Lung (tissue), 12 donors: ENCODE results near the gene PALS2. TPM values are rescaled to one million over a fixed set of nuclear protein-coding genes. Genes with fewer than 3 reads are reported as not detected.

Experiments used
- ATAC-seq: fragments of 200-7000 bp; cut with Tn5 transposase; one replicate; pipeline ENCODE4 v1.9.1; 2020; ENCODE audit warnings: moderate number of reproducible peaks; ENCODE audit not compliant: insufficient read depth, low FRiP score
- DNase-seq, 3 donors: peaks; one replicate each; pipeline ENCODE4 v3.0.0-alpha.2; 2013 to 2017
- H3K27ac ChIP-seq, 2 donors: one replicate each; pipeline ENCODE4 v1.5.1; 2013; ENCODE audit warnings: mild to moderate bottlenecking in 2 of 2, moderate library complexity in 2 of 2, control low read depth in 1 of 2, inconsistent platforms in 1 of 2, low read depth in 1 of 2, low read length in 1 of 2
- H3K27me3 ChIP-seq, 3 donors: one replicate each; pipeline ENCODE4 v1.5.1; 2013; ENCODE audit warnings: low read length in 2 of 3; ENCODE audit not compliant: control insufficient read depth in 3 of 3, insufficient read depth in 3 of 3
- H3K36me3 ChIP-seq, 4 donors: one replicate each; pipeline ENCODE4 v1.5.1; 2013; ENCODE audit warnings: low read length in 4 of 4, mild to moderate bottlenecking in 1 of 4, moderate library complexity in 1 of 4; ENCODE audit not compliant: control insufficient read depth in 4 of 4, insufficient read depth in 4 of 4
- H3K4me1 ChIP-seq, 5 donors: one replicate each; pipeline ENCODE4 v1.5.1; 2013; ENCODE audit warnings: low read length in 5 of 5, mild to moderate bottlenecking in 2 of 5, moderate library complexity in 1 of 5; ENCODE audit not compliant: control insufficient read depth in 5 of 5, insufficient read depth in 5 of 5
- H3K4me3 ChIP-seq: one replicate; pipeline ENCODE4 v1.5.1; 2013; ENCODE audit warnings: mild to moderate bottlenecking, control low read depth, moderate library complexity
- H3K9ac ChIP-seq, 2 donors: one replicate each; pipeline ENCODE4 v1.5.1; 2013; ENCODE audit warnings: low read length in 2 of 2, control low read depth in 1 of 2; ENCODE audit not compliant: insufficient read depth in 1 of 2
- H3K9me3 ChIP-seq, 4 donors: one replicate each; pipeline ENCODE4 v1.5.1; 2013; ENCODE audit warnings: low read length in 3 of 4, mild to moderate bottlenecking in 1 of 4, moderate library complexity in 1 of 4; ENCODE audit not compliant: control insufficient read depth in 4 of 4, insufficient read depth in 3 of 4
- WGBS, 2 donors: extraction: QIAGEN DNeasy Blood & Tissue Kit; methylation state at CpG; one replicate each; pipeline ENCODE4 v1.1.7; 2013; 5-methylcytosine and 5-hydroxymethylcytosine counted together
- polyA plus RNA-seq, 2 donors: library from polyadenylated mRNA; stranded (reverse); fragments of 200-250 nt; gene quantifications; one replicate each; pipeline ENCODE4 v1.2.1, GENCODE V29; 2013
- total RNA-seq, 2 donors: library from RNA; depleted of rRNA in 1 of 2; stranded (reverse); fragments of >200 nt in 1 of 2; gene quantifications; one replicate each; pipeline ENCODE4 v1.2.1, GENCODE V29; 2014 to 2021
- TF ChIP-seq, protein P1 (sequence below): IDR thresholded peaks from 2 replicates; pipeline ENCODE4 v1.5.1; 2012; ENCODE audit warnings: mild to moderate bottlenecking; ENCODE audit errors: control extremely low read depth, extremely low read depth
- donor health status: control.
- donor health status: control.
- donor health status: Bipolar disorder and iron deficiency.
- donor health status: healthy.
- donor health status: DM: yes; HTN: yes; CAD: no.

Gene PALS2
- total and polyA plus RNA-seq, 4 donors: 2.4 to 23.0 (median 5.0) TPM

- DNase-seq (no peak), ATAC-seq (no peak)
- no peaks in the 10 kb centered on the region for H3K36me3 ChIP-seq
- no peak overlapping the region for H3K4me3 ChIP-seq
- 84 to 92% methylated on average over 7 of the region's 7 CpGs for WGBS, 2 donors
- no peaks in the 10 kb centered on the region for H3K4me1 ChIP-seq
- no peaks in the 10 kb centered on the region for H3K9me3 ChIP-seq
- TF ChIP-seq, protein P1, sequence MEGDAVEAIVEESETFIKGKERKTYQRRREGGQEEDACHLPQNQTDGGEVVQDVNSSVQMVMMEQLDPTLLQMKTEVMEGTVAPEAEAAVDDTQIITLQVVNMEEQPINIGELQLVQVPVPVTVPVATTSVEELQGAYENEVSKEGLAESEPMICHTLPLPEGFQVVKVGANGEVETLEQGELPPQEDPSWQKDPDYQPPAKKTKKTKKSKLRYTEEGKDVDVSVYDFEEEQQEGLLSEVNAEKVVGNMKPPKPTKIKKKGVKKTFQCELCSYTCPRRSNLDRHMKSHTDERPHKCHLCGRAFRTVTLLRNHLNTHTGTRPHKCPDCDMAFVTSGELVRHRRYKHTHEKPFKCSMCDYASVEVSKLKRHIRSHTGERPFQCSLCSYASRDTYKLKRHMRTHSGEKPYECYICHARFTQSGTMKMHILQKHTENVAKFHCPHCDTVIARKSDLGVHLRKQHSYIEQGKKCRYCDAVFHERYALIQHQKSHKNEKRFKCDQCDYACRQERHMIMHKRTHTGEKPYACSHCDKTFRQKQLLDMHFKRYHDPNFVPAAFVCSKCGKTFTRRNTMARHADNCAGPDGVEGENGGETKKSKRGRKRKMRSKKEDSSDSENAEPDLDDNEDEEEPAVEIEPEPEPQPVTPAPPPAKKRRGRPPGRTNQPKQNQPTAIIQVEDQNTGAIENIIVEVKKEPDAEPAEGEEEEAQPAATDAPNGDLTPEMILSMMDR: no peak
- no peak overlapping the region for H3K9ac ChIP-seq
- H3K27me3 ChIP-seq: no peaks in the 10 kb centered on the region
- no peak overlapping the region for H3K27ac ChIP-seq
These were observed 32.3 kb upstream of the PALS2 start for GRCh38 chr7:24540956-24541355.

GRCh38 chr7:24545215-24545614, 28.0 kb upstream of the PALS2 start:
- no peaks in the 10 kb centered on the region for H3K9me3 ChIP-seq

DNA sequence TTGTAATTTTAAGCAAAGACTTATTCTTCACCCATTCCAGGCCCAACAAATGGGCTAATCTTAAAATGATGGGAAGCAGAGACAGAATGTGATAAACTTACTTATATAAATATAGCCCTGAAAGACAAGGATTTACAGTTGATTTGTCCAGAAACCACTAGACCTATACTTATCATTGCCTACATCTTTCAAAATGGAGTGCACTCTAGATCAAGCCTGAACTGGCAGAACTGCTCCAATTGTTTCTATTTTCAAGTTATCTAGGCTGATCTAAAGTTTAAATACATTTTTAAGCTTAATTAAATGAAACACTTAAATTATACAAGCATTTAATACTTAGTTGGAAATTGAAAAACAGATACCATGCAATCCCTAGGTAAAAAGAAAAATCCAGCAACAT, 24.9 kb upstream of the PALS2 start:
- TF ChIP-seq, protein P1: no peak
- Histone ChIP-seq H3K27me3 (no peaks in the 10 kb centered on the region), H3K9me3 (no peaks in the 10 kb centered on the region), H3K36me3 (no peaks in the 10 kb centered on the region), H3K9ac (no peak overlapping the region), H3K27ac (no peak overlapping the region), H3K4me3 (no peak overlapping the region), H3K4me1 (no peaks in the 10 kb centered on the region)
- DNase-seq (no peak), ATAC-seq (no peak)

More at GRCh38 chr7:24545215-24545614, 28.0 kb upstream of the PALS2 start:
- Histone ChIP-seq H3K27ac (no peak overlapping the region), H3K27me3 (no peaks in the 10 kb centered on the region), H3K4me3 (no peak overlapping the region), H3K9ac (no peak overlapping the region), H3K4me1 (no peaks in the 10 kb centered on the region), H3K36me3 (no peaks in the 10 kb centered on the region)
- DNase-seq (no peak), ATAC-seq (no peak)
- TF ChIP-seq, protein P1: no peak

- DNase-seq (no peak), ATAC-seq (no peak)
- Histone ChIP-seq H3K36me3 (no peaks in the 10 kb centered on the region), H3K4me3 (no peak overlapping the region), H3K4me1 (no peaks in the 10 kb centered on the region), H3K27ac (no peak overlapping the region), H3K27me3 (no peaks in the 10 kb centered on the region), H3K9ac (no peak overlapping the region), H3K9me3 (no peaks in the 10 kb centered on the region)
- TF ChIP-seq, protein P1: no peak
- 52 to 61% methylated on average over 4 of the region's 4 CpGs for WGBS, 2 donors
These were observed 23.3 kb upstream of the PALS2 start for GRCh38 chr7:24549991-24550390.
